Lung (tissue), 12 donors: ENCODE measurements around the gene UNC50. TPM values are rescaled to one million over a fixed set of nuclear protein-coding genes. Genes with fewer than 3 reads are reported as not detected.

ENCODE experiments used
- ATAC-seq: fragments of 200-7000 bp; cut with Tn5 transposase; one replicate; pipeline ENCODE4 v1.9.1; 2020; ENCODE audit warnings: moderate number of reproducible peaks; ENCODE audit not compliant: insufficient read depth, low FRiP score
- DNase-seq, 3 donors: peaks; one replicate each; pipeline ENCODE4 v3.0.0-alpha.2; 2013 to 2017
- H3K27ac ChIP-seq, 2 donors: one replicate each; pipeline ENCODE4 v1.5.1; 2013; ENCODE audit warnings: mild to moderate bottlenecking in 2 of 2, moderate library complexity in 2 of 2, control low read depth in 1 of 2, inconsistent platforms in 1 of 2, low read depth in 1 of 2, low read length in 1 of 2
- H3K27me3 ChIP-seq, 3 donors: one replicate each; pipeline ENCODE4 v1.5.1; 2013; ENCODE audit warnings: low read length in 2 of 3; ENCODE audit not compliant: control insufficient read depth in 3 of 3, insufficient read depth in 3 of 3
- H3K36me3 ChIP-seq, 4 donors: one replicate each; pipeline ENCODE4 v1.5.1; 2013; ENCODE audit warnings: low read length in 4 of 4, mild to moderate bottlenecking in 1 of 4, moderate library complexity in 1 of 4; ENCODE audit not compliant: control insufficient read depth in 4 of 4, insufficient read depth in 4 of 4
- H3K4me1 ChIP-seq, 5 donors: one replicate each; pipeline ENCODE4 v1.5.1; 2013; ENCODE audit warnings: low read length in 5 of 5, mild to moderate bottlenecking in 2 of 5, moderate library complexity in 1 of 5; ENCODE audit not compliant: control insufficient read depth in 5 of 5, insufficient read depth in 5 of 5
- H3K4me3 ChIP-seq: one replicate; pipeline ENCODE4 v1.5.1; 2013; ENCODE audit warnings: mild to moderate bottlenecking, control low read depth, moderate library complexity
- H3K9ac ChIP-seq, 2 donors: one replicate each; pipeline ENCODE4 v1.5.1; 2013; ENCODE audit warnings: low read length in 2 of 2, control low read depth in 1 of 2; ENCODE audit not compliant: insufficient read depth in 1 of 2
- H3K9me3 ChIP-seq, 4 donors: one replicate each; pipeline ENCODE4 v1.5.1; 2013; ENCODE audit warnings: low read length in 3 of 4, mild to moderate bottlenecking in 1 of 4, moderate library complexity in 1 of 4; ENCODE audit not compliant: control insufficient read depth in 4 of 4, insufficient read depth in 3 of 4
- CTCF ChIP-seq: IDR thresholded peaks from 2 replicates; pipeline ENCODE4 v1.5.1; 2012; ENCODE audit warnings: mild to moderate bottlenecking; ENCODE audit errors: control extremely low read depth, extremely low read depth
- WGBS, 2 donors: extraction: QIAGEN DNeasy Blood & Tissue Kit; methylation state at CpG; one replicate each; pipeline ENCODE4 v1.1.7; 2013; 5-methylcytosine and 5-hydroxymethylcytosine counted together
- polyA plus RNA-seq, 2 donors: library from polyadenylated mRNA; stranded (reverse); fragments of 200-250 nt; gene quantifications; one replicate each; pipeline ENCODE4 v1.2.1, GENCODE V29; 2013
- total RNA-seq, 2 donors: library from RNA; depleted of rRNA in 1 of 2; stranded (reverse); fragments of >200 nt in 1 of 2; gene quantifications; one replicate each; pipeline ENCODE4 v1.2.1, GENCODE V29; 2014 to 2021
- donor health status: control.
- donor health status: control.
- donor health status: Bipolar disorder and iron deficiency.
- donor health status: healthy.
- donor health status: DM: yes; HTN: yes; CAD: no.

The UNC50 gene
- total and polyA plus RNA-seq, 4 donors: 36.4 to 54.7 (median 43.7) TPM

DNA sequence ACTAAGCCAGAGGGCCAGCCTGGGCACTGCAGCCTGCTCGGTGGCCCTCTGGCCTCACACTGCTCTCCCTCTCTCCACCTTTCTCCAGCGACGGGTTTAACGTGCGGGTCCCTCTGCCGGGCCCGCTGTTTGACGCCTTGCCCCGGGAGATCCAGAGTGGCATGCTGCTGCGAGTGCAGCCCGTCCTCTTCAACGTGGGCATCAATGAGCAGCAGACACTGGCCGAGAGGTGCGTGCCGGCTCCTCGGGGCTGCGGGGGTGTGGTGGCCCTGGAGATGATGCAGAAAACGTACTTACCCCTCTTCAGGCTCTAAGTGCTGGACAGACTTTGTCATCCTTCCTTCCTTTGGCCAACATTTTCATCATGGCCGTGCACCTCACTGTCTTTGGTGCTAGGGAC is 42.4 kb upstream of the UNC50 start:
- H3K27me3 ChIP-seq: no peaks in the 10 kb centered on the region
- WGBS, 2 donors: 96 to 97% methylated on average over 19 of the region's 19 CpGs
- H3K27ac ChIP-seq: no peak overlapping the region
- H3K4me3 ChIP-seq: no peak overlapping the region
- no peak for TF ChIP-seq CTCF
- no peak overlapping the region for H3K9ac ChIP-seq
- no peaks in the 10 kb centered on the region for H3K9me3 ChIP-seq
- peaks cover 3 to 62% (median 14%) of the 10 kb centered on the region in 4 donors for H3K36me3 ChIP-seq
- ATAC-seq: no peak
- peaks cover 0 to 7% (median 6%) of the 10 kb centered on the region in 5 donors for H3K4me1 ChIP-seq
- no peak for DNase-seq

GRCh38 chr2:98568161-98568956 is 40.0 kb upstream of the UNC50 start:
- no peak for TF ChIP-seq CTCF
- Histone ChIP-seq H3K9ac (no peak overlapping the region), H3K36me3 (peaks cover 5 to 81% (median 12%) of the 10 kb centered on the region in 4 donors), H3K27ac (no peak overlapping the region), H3K4me3 (no peak overlapping the region), H3K27me3 (no peaks in the 10 kb centered on the region), H3K4me1 (no peaks in the 10 kb centered on the region), H3K9me3 (no peaks in the 10 kb centered on the region)
- WGBS, 2 donors: 95 to 96% methylated on average over 11 of the region's 11 CpGs
- DNase-seq (no peak), ATAC-seq (no peak)

GRCh38 chr2:98569197-98569793 is 39.1 kb upstream of the UNC50 start:
- no peak for ATAC-seq
- WGBS, 2 donors: 74% methylated on average over 19 of the region's 19 CpGs
- H3K4me3 ChIP-seq: no peak overlapping the region
- peaks cover 3 to 83% (median 12%) of the 10 kb centered on the region in 4 donors for H3K36me3 ChIP-seq
- no peak overlapping the region for H3K9ac ChIP-seq
- no peak overlapping the region for H3K27ac ChIP-seq
- peak; percentile 13 for TF ChIP-seq CTCF
- no peaks in the 10 kb centered on the region for H3K27me3 ChIP-seq
- DNase-seq: no peak
- H3K9me3 ChIP-seq: no peaks in the 10 kb centered on the region
- H3K4me1 ChIP-seq: no peaks in the 10 kb centered on the region
